HG03097 (cell line): ENCODE data around the gene FAT2.
"Not testable (repeated sequence)": the region's sequence is repeated elsewhere in the genome, so short reads cannot be mapped to it uniquely, and the experiment has no call there.

Experiments
- ATAC-seq: cut with Tn5 transposase; IDR thresholded peaks from one replicate; pipeline ENCODE4 v1.9.1; 2021; ENCODE audit not compliant: unreplicated experiment, low FRiP score

FAT2 gene

GRCh38 chr5:151584057-151584937 lies 6.8 kb downstream of the FAT2 start:
- no peak for ATAC-seq

- no peak for ATAC-seq
Observed at GRCh38 chr5:151581812-151582583, 9.1 kb downstream of the FAT2 start.

- no peak for ATAC-seq
Observed at GRCh38 chr5:151581347-151581746, 9.8 kb downstream of the FAT2 start.

GRCh38 chr5:151580858-151581257 lies 10.3 kb downstream of the FAT2 start:
- ATAC-seq = no peak

GRCh38 chr5:151580239-151580638 lies 10.9 kb downstream of the FAT2 start:
- ATAC-seq = no peak

- ATAC-seq = not testable (repeated sequence)
Observed at GRCh38 chr5:151579146-151579545, 12.0 kb downstream of the FAT2 start.

GRCh38 chr5:151578326-151579025 lies 12.7 kb downstream of the FAT2 start:
- no peak for ATAC-seq

- no peak for ATAC-seq
Observed at GRCh38 chr5:151577566-151577965, 13.6 kb downstream of the FAT2 start.

- no peak for ATAC-seq
Observed at GRCh38 chr5:151574444-151574996, 16.6 kb downstream of the FAT2 start.

GRCh38 chr5:151572657-151573368 lies 18.3 kb downstream of the FAT2 start:
- ATAC-seq = no peak

- no peak for ATAC-seq
Observed at GRCh38 chr5:151571270-151572173, 19.6 kb downstream of the FAT2 start.

- no peak for ATAC-seq
Observed at GRCh38 chr5:151570512-151571269, 20.4 kb downstream of the FAT2 start.

- no peak for ATAC-seq
Observed at GRCh38 chr5:151570058-151570457, 21.1 kb downstream of the FAT2 start.

- no peak for ATAC-seq
Observed at GRCh38 chr5:151569132-151570046, 21.7 kb downstream of the FAT2 start.

GRCh38 chr5:151568036-151568435 lies 23.1 kb downstream of the FAT2 start:
- no peak for ATAC-seq

- ATAC-seq = no peak
Observed at GRCh38 chr5:151565971-151566370, 25.2 kb downstream of the FAT2 start.

GRCh38 chr5:151562019-151562707 lies 29.0 kb downstream of the FAT2 start:
- no peak for ATAC-seq
